Trophoblast cell (in vitro differentiated cells and primary cell): Measurements from ENCODE around the gene RAC2.

Experiments
- DNase-seq, 2 donors: peaks; one replicate each; pipeline ENCODE4 v3.0.0-alpha.2; 2016
- H2AFZ ChIP-seq: 2 replicates; pipeline ENCODE4 v1.6.1; 2013; ENCODE audit warnings: low read length, moderate library complexity, mild to moderate bottlenecking; ENCODE audit not compliant: insufficient read depth, poor library complexity
- H2AK5ac ChIP-seq: 2 replicates; pipeline ENCODE4 v1.6.1; 2013; ENCODE audit warnings: mild to moderate bottlenecking, low read length
- H2BK120ac ChIP-seq: 2 replicates; pipeline ENCODE4 v1.6.1; 2013; ENCODE audit warnings: low read length, mild to moderate bottlenecking, moderate library complexity; ENCODE audit not compliant: insufficient read depth, poor library complexity
- H2BK12ac ChIP-seq: 2 replicates; pipeline ENCODE4 v1.6.1; 2013; ENCODE audit warnings: mild to moderate bottlenecking, low read length, moderate library complexity
- H2BK5ac ChIP-seq: 2 replicates; pipeline ENCODE4 v1.6.1; 2013; ENCODE audit warnings: low read length, low read depth, moderate library complexity, mild to moderate bottlenecking; ENCODE audit not compliant: poor library complexity
- H3K14ac ChIP-seq: 2 replicates; pipeline ENCODE4 v1.6.1; 2013; ENCODE audit warnings: mild to moderate bottlenecking, low read length
- H3K18ac ChIP-seq: 2 replicates; pipeline ENCODE4 v1.6.1; 2013; ENCODE audit warnings: mild to moderate bottlenecking, low read length
- H3K23ac ChIP-seq: 2 replicates; pipeline ENCODE4 v1.6.1; 2013; ENCODE audit warnings: low read length
- H3K27ac ChIP-seq: 2 replicates; pipeline ENCODE4 v1.5.1; 2013; ENCODE audit warnings: low read depth, mild to moderate bottlenecking, inconsistent platforms, low read length, moderate library complexity
- H3K27me3 ChIP-seq: 2 replicates; pipeline ENCODE4 v1.6.1; 2013; ENCODE audit warnings: inconsistent platforms, mild to moderate bottlenecking, low read length, moderate library complexity; ENCODE audit not compliant: insufficient read depth
- H3K36me3 ChIP-seq, 2 experiments: 1 replicate in 1 of 2; 2 replicates in 1 of 2; pipeline ENCODE4 v1.6.1; 2013; ENCODE audit warnings: low read length in 2 of 2, mild to moderate bottlenecking in 2 of 2, moderate library complexity in 1 of 2; ENCODE audit not compliant: insufficient read depth in 2 of 2, control insufficient read depth in 1 of 2
- H3K4ac ChIP-seq: 2 replicates; pipeline ENCODE4 v1.6.1; 2013; ENCODE audit warnings: low read depth, mild to moderate bottlenecking, low read length, moderate library complexity
- H3K4me1 ChIP-seq, 2 experiments: 1 replicate in 1 of 2; 2 replicates in 1 of 2; pipeline ENCODE4 v1.6.1; 2013; ENCODE audit warnings: low read length in 2 of 2, mild to moderate bottlenecking in 2 of 2, moderate library complexity in 1 of 2; ENCODE audit not compliant: insufficient read depth in 2 of 2, control insufficient read depth in 1 of 2
- H3K4me2 ChIP-seq: 2 replicates; pipeline ENCODE4 v1.6.1; 2013; ENCODE audit warnings: inconsistent platforms, mild to moderate bottlenecking, low read length, moderate library complexity
- H3K4me3 ChIP-seq: 2 replicates; pipeline ENCODE4 v1.5.1; 2013; ENCODE audit warnings: mild to moderate bottlenecking, low read depth, low read length, inconsistent platforms
- H3K79me1 ChIP-seq: one replicate; pipeline ENCODE4 v1.6.1; 2013; ENCODE audit warnings: low read length
- H3K79me2 ChIP-seq: 2 replicates; pipeline ENCODE4 v1.6.1; 2013; ENCODE audit warnings: low read length, mild to moderate bottlenecking; ENCODE audit not compliant: control insufficient read depth, insufficient read depth, poor library complexity
- H3K9ac ChIP-seq: 2 replicates; pipeline ENCODE4 v1.6.1; 2013; ENCODE audit warnings: mild to moderate bottlenecking, low read length
- H3K9me3 ChIP-seq: 2 replicates; pipeline ENCODE4 v1.6.1; 2013; ENCODE audit warnings: low read depth, mild to moderate bottlenecking, control low read depth, inconsistent platforms, low read length; ENCODE audit not compliant: insufficient read depth
- H4K12ac ChIP-seq: 2 replicates; pipeline ENCODE4 v1.6.1; 2013; ENCODE audit warnings: low read depth, mild to moderate bottlenecking, low read length, moderate library complexity
- H4K8ac ChIP-seq: 2 replicates; pipeline ENCODE4 v1.6.1; 2013; ENCODE audit warnings: low read depth, mild to moderate bottlenecking, low read length, moderate library complexity
- H4K91ac ChIP-seq: one replicate; pipeline ENCODE4 v1.6.1; 2013; ENCODE audit warnings: low read depth, mild to moderate bottlenecking, low read length, moderate library complexity
- WGBS: extraction: QIAGEN DNeasy Blood & Tissue Kit; methylation state at CpG from one replicate; pipeline ENCODE4 v1.1.7; 2013; ENCODE audit warnings: missing lambda C conversion rate; ENCODE audit not compliant: insufficient read length, insufficient coverage; ENCODE audit errors: extremely low coverage; 5-methylcytosine and 5-hydroxymethylcytosine counted together

RAC2 gene

GRCh38 chr22:37215890-37216289 lies 28.2 kb downstream of the RAC2 start:
- Histone ChIP-seq H2BK5ac (no peak overlapping the region), H3K79me1 (no peaks in the 10 kb centered on the region), H3K4me2 (no peak overlapping the region), H3K14ac (no peak overlapping the region), H4K91ac (no peak overlapping the region), H3K79me2 (no peaks in the 10 kb centered on the region), H2BK120ac (no peak overlapping the region), H3K36me3 (no peaks in the 10 kb centered on the region), H3K27me3 (no peaks in the 10 kb centered on the region), H3K9me3 (peaks cover 4% of the 10 kb centered on the region), H4K12ac (no peak overlapping the region), H3K23ac (no peak overlapping the region), H3K4ac (no peak overlapping the region), H3K27ac (no peak overlapping the region), H2BK12ac (no peak overlapping the region), H3K4me3 (no peak overlapping the region), H2AK5ac (no peak overlapping the region), H3K9ac (no peak overlapping the region), H4K8ac (no peak overlapping the region), H2AFZ (no peak overlapping the region), H3K18ac (no peak overlapping the region), H3K4me1 (no peaks in the 10 kb centered on the region)
- no CpG with 5 or more reads among the region's 9 CpGs for WGBS
- DNase-seq, result no peak

GRCh38 chr22:37214731-37215030 lies 29.4 kb downstream of the RAC2 start:
- no peak overlapping the region for H3K18ac ChIP-seq
- peaks cover 4% of the 10 kb centered on the region for H3K9me3 ChIP-seq
- no peak overlapping the region for H2BK12ac ChIP-seq
- no peaks in the 10 kb centered on the region for H3K79me1 ChIP-seq
- WGBS, result no CpG with 5 or more reads among the region's 13 CpGs
- no peak overlapping the region for H3K23ac ChIP-seq
- no peak for DNase-seq
- no peak overlapping the region for H3K9ac ChIP-seq
- no peak overlapping the region for H4K8ac ChIP-seq
- H2AK5ac ChIP-seq, result no peak overlapping the region
- H3K4me1 ChIP-seq, result no peaks in the 10 kb centered on the region
- no peak overlapping the region for H2AFZ ChIP-seq
- H4K12ac ChIP-seq, result no peak overlapping the region
- no peaks in the 10 kb centered on the region for H3K79me2 ChIP-seq
- no peak overlapping the region for H3K4me3 ChIP-seq
- no peak overlapping the region for H2BK5ac ChIP-seq
- no peak overlapping the region for H3K4me2 ChIP-seq
- H3K27ac ChIP-seq, result no peak overlapping the region
- H3K36me3 ChIP-seq, result no peaks in the 10 kb centered on the region
- H2BK120ac ChIP-seq, result no peak overlapping the region
- H3K27me3 ChIP-seq, result no peaks in the 10 kb centered on the region
- H4K91ac ChIP-seq, result no peak overlapping the region
- no peak overlapping the region for H3K14ac ChIP-seq
- H3K4ac ChIP-seq, result no peak overlapping the region

- H3K27me3 ChIP-seq, result no peaks in the 10 kb centered on the region
- no peak overlapping the region for H2AK5ac ChIP-seq
- H3K79me2 ChIP-seq, result no peaks in the 10 kb centered on the region
- H2BK120ac ChIP-seq, result no peak overlapping the region
- no CpG with 5 or more reads among the region's 13 CpGs for WGBS
- DNase-seq, result no peak
- no peak overlapping the region for H4K12ac ChIP-seq
- no peaks in the 10 kb centered on the region for H3K36me3 ChIP-seq
- no peak overlapping the region for H3K4ac ChIP-seq
- no peak overlapping the region for H2BK12ac ChIP-seq
- no peak overlapping the region for H2BK5ac ChIP-seq
- no peak overlapping the region for H3K9ac ChIP-seq
- H2AFZ ChIP-seq, result no peak overlapping the region
- peaks cover 4% of the 10 kb centered on the region for H3K9me3 ChIP-seq
- no peak overlapping the region for H3K4me2 ChIP-seq
- no peaks in the 10 kb centered on the region for H3K4me1 ChIP-seq
- H3K18ac ChIP-seq, result no peak overlapping the region
- H3K79me1 ChIP-seq, result no peaks in the 10 kb centered on the region
- H3K14ac ChIP-seq, result no peak overlapping the region
- H3K4me3 ChIP-seq, result no peak overlapping the region
- H4K8ac ChIP-seq, result no peak overlapping the region
- H4K91ac ChIP-seq, result no peak overlapping the region
- no peak overlapping the region for H3K23ac ChIP-seq
- H3K27ac ChIP-seq, result no peak overlapping the region
Observed at GRCh38 chr22:37213941-37214730, 29.9 kb downstream of the RAC2 start.

GRCh38 chr22:37213218-37213855 lies 30.7 kb downstream of the RAC2 start:
- Histone ChIP-seq H3K4ac (no peak overlapping the region), H3K4me2 (no peak overlapping the region), H3K27ac (no peak overlapping the region), H2BK5ac (no peak overlapping the region), H2BK120ac (no peak overlapping the region), H3K27me3 (no peaks in the 10 kb centered on the region), H3K4me1 (no peaks in the 10 kb centered on the region), H3K79me2 (no peaks in the 10 kb centered on the region), H3K79me1 (no peaks in the 10 kb centered on the region), H3K23ac (no peak overlapping the region), H3K9ac (no peak overlapping the region), H3K14ac (no peak overlapping the region), H2AK5ac (no peak overlapping the region), H3K4me3 (no peak overlapping the region), H4K8ac (no peak overlapping the region), H3K36me3 (no peaks in the 10 kb centered on the region), H2BK12ac (no peak overlapping the region), H3K18ac (no peak overlapping the region), H2AFZ (no peak overlapping the region), H4K12ac (no peak overlapping the region), H4K91ac (no peak overlapping the region), H3K9me3 (peaks cover 3% of the 10 kb centered on the region)
- DNase-seq, result no peak
- no CpG with 5 or more reads among the region's 18 CpGs for WGBS
